Measurements from ENCODE around the gene KCNJ16.
"Not testable (repeated sequence)": the region's sequence is repeated elsewhere in the genome, so short reads cannot be mapped to it uniquely, and the experiment has no call there.

Gene KCNJ16

DNA sequence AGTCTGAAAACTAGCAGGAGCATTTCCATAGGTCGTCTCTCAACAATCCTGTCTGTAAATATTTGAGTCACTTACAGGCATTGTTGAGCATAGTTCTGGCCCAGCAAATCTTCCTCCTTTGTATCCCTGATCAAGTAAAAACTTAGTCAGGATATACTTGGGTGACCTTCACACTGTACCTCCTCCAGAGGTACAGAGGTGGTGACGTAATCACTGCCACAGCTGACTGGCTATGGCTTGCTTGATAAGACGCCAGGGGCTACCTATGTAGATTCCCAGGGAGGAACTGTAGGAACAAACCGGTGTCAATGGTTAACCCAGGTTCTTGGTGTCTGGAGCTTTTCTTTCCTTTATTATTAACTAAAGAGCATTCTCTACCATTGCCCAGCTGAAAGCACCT lies at the start of gene KCNJ16:
KCNJ16 (plus strand) TSS at position 270 of the 400 bp plus-strand sequence. CDS start 56,863 bp downstream, outside the sequence.
- FAIRE-seq, result no peak

DNA sequence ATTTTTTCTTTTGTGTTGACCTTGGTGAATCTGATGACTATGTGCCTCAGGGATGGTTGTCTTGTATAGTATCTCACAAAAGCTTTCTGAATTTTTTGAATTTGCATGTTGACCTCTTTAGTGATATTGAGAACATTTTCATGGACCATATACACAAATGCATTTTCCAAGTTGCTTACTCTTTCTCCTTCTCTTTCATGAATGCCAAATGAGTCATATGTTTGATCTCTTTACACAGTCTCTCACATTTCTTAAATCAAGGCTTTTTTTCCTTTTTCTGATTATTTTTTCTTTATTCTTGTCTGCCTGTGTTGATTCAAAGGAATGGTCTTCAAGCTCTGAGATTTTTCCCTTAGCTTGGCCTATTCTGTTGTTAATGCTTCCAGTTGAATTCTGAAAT lies 46.6 kb upstream of the KCNJ16 start:
- FAIRE-seq, result no peak

- FAIRE-seq, result no peak
Observed at GRCh38 chr17:70028978-70029767, 45.9 kb upstream of the KCNJ16 start.

DNA sequence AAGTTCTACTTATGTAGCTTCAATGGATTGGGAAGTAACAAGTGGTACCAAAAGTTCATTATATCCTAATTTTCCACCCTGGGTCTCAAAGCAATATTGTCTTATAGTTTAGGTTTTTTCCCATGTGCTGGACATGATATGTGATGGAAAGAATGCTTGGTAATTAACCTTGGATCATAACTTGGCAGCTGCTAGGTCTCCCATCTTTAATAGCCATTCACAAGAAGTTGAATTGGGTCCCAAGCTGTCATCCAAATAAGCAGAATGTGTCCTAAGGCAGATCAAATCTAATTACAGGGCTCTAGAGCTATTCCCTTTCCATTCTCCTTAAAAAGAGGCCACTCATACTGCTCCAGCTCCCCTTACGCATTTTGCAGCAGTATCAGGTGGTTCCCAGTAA lies 44.7 kb upstream of the KCNJ16 start:
- no peak for FAIRE-seq

GRCh38 chr17:70031341-70031740 lies 43.7 kb upstream of the KCNJ16 start:
- FAIRE-seq, result no peak

- no peak for FAIRE-seq
Observed at GRCh38 chr17:70033165-70033564, 41.9 kb upstream of the KCNJ16 start.

- FAIRE-seq, result no peak
Observed at GRCh38 chr17:70034158-70034557, 40.9 kb upstream of the KCNJ16 start.

DNA sequence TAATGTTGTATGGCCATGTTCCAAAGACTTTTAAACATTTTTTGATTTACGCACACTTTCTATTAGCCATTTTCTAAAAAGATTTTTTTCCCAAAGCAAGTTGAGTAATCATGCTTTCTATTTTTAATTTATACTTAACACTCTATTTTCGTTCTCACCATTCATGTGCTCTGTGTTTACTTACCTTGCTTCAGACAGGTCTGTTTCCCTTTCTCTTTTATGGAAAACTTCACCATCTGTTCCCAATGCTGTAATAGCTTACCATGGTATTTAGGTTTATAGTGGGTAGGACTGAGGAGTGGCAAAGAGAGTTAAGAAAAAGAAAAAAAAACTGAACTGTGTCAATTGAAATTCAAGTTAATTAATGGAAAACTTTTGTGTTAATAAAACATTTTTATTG lies 37.5 kb upstream of the KCNJ16 start:
- no peak for FAIRE-seq

GRCh38 chr17:70040336-70040735 lies 34.7 kb upstream of the KCNJ16 start:
- no peak for FAIRE-seq

DNA sequence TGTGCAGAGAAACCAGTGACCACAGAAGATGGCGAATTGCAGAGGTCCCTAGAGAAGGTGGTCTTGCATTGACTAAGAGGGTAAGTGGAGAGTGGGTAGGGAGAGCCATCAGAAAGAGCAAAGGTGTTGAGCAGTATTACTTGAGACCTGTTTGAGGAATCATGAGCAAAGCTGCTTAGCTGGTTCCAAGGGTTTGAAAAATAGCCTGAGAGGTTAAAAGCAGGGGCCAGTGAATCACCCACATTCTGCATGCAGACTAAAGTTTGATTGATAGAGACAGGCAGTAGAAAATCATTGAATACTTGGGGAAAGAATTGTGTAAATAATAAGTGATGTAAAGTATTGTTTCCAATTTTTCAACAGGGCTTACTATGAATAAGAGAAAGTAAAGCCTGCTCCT lies 34.0 kb upstream of the KCNJ16 start:
- FAIRE-seq, result no peak

- FAIRE-seq, result no peak
Observed at GRCh38 chr17:70041540-70041939, 33.5 kb upstream of the KCNJ16 start.

- not testable (repeated sequence) for FAIRE-seq
Observed at GRCh38 chr17:70045780-70046179, 29.2 kb upstream of the KCNJ16 start.

- no peak for FAIRE-seq
Observed at GRCh38 chr17:70047619-70048419, 27.2 kb upstream of the KCNJ16 start.

GRCh38 chr17:70049801-70050591 lies 25.0 kb upstream of the KCNJ16 start:
- no peak for FAIRE-seq

DNA sequence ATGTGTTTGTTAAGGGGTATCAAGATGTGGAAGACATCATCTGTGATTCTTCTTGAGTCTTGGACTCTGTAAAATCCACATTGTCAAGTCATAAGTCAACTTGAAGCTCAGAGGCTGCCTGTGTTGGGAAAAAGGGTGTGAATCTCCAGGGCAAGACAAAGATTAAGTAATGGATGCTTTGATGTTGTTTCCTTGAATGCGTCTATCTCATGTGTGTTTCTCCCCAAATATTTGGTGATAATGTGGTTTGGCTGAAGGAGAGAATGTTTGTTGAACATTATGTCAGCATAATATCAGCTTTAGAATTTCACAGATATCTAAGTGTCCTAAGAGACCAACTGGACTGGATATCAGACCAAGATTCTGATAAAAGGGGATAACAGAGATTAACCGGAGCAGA lies 24.1 kb upstream of the KCNJ16 start:
- FAIRE-seq, result no peak

DNA sequence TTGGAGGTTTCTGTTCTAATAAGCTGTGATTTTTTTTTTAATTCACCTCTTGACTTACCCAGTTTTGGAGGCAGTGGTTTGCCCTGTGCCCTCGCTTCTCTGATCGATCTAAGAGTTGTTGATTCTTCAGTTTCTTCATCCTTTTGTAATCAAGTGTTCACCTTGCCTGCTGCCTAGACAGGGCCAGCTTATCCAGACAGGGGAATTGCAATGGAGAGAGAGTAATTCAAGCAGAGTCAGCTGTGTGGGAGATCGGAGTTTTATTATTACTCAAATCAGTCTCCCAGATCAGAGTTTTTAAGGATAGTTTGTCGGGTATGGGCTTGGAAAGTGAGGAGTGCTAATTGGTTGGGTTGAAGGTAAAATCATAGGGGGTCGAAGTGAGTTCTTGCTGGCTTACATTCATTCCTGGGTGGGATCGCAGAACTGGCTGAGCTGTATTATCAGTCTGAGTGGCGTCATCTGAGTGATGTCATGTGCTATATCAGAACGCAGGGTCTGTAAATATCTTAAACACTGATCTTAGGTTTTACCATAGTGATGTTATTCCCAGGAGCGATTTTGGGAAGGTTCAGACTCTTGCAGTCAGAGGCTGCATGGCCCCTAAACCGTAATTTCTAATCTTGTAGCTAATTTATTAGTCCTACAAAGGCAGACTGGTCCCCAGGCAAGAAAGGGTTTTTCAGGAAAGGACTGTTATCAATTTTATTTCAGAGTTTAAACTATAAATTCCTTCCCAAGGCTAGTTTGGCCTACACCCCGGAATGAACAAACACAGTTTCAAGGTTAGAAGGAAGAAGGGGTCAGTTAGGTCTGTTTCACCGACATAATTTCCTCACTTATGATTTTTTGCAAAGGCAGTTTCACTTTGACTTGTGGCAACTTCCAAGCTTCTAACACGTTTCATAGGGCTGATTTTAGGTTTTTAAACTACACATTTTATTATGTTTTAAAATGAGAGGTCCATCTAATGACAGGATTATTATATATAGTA lies 21.5 kb upstream of the KCNJ16 start:
- no peak for FAIRE-seq

DNA sequence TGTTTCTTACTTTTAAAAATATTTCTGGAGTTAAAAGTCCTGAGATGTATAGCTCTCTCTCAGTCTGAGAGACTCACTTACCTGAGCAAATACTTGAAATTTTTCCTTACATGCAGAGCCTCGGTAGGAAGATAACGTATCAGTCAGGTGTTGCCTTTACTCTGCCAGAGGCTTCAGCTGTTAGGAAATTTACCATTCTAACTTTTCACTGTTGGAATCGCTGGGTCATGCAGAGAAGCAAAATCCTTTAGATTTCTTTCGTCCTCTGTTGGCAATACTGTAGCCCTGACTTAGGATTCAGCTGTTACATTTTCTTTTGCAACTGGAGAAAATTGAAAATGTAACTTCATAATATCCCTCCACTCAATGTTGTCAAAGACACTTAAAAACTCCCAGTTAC lies 20.0 kb upstream of the KCNJ16 start:
- no peak for FAIRE-seq

DNA sequence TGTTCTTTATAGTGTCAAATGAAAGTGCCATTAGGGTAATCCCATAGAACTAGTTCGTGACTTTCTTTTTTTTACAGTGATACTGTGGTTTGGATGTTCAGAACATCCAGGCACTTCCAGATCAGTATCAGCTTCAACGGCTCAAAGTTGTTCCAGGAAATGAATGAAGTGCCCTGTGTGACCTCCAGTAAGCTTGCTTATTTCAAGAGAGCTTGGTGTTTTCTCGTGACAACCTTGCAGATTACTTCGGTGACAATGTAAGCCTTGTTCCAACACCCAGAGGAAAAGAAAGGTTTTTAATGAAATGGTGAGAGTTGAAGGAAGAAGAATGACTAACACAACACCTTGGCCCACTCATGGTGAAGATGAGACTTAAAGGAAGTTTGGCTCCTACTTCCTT lies 16.0 kb upstream of the KCNJ16 start:
- FAIRE-seq, result no peak

GRCh38 chr17:70059649-70060048 lies 15.4 kb upstream of the KCNJ16 start:
- no peak for FAIRE-seq

DNA sequence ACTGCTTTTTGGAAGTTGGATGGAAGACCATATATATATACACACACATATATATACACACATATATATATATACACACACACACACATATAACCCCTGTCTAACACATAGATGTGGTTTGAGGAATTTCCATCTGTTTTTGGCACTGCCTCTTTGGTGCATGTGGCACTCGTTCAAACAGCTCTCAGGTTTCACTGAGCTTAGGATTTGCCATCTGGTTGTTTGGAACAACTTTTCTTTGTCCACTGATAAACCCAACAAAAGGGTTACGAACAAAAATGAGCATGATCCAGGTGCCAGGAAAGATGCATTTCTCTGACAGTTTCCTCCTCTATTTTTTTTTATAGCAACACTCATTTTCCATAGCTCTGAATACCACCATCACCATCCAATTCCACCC lies 14.6 kb upstream of the KCNJ16 start:
- FAIRE-seq, result no peak

GRCh38 chr17:70067134-70067533 lies 7.9 kb upstream of the KCNJ16 start:
- FAIRE-seq, result no peak
